Muscle of leg (tissue), 11 donors: ENCODE data around the gene NHLH1. TPM values are rescaled to one million over a fixed set of nuclear protein-coding genes. Genes with fewer than 3 reads are reported as not detected.

ENCODE experiments used
- DNase-seq: peaks from one replicate; pipeline ENCODE4 v3.0.0; 2013
- H3K27ac ChIP-seq: one replicate; pipeline ENCODE4 v1.5.1; 2013; ENCODE audit warnings: mild to moderate bottlenecking, low read length, control low read depth
- H3K27me3 ChIP-seq: one replicate; pipeline ENCODE4 v1.6.1; 2013; ENCODE audit warnings: low read length; ENCODE audit not compliant: control insufficient read depth, insufficient read depth
- H3K36me3 ChIP-seq: one replicate; pipeline ENCODE4 v1.6.1; 2013; ENCODE audit warnings: low read length; ENCODE audit not compliant: control insufficient read depth, insufficient read depth
- H3K4me1 ChIP-seq: one replicate; pipeline ENCODE4 v1.6.1; 2013; ENCODE audit warnings: low read length; ENCODE audit not compliant: control insufficient read depth, insufficient read depth
- H3K4me3 ChIP-seq: one replicate; pipeline ENCODE4 v1.5.1; 2013; ENCODE audit warnings: low read length, control low read depth
- H3K9me3 ChIP-seq: replicated peaks from 2 replicates; pipeline ENCODE4 v1.6.1; 2013; ENCODE audit warnings: low read depth, low read length; ENCODE audit not compliant: control insufficient read depth
- WGBS: methylation state at CpG from one replicate; pipeline ENCODE4 v1.1.5; 2013; ENCODE audit warnings: missing lambda C conversion rate; ENCODE audit not compliant: insufficient coverage; 5-methylcytosine and 5-hydroxymethylcytosine counted together
- polyA plus RNA-seq, 8 donors: library from polyadenylated mRNA; unstranded; fragments of 120-200 nt; gene quantifications; one replicate each; pipeline versions ENCODE4 v1.2.1 to v1.2.3, GENCODE V29; 2013; ENCODE audit warnings: inconsistent platforms in 1 of 8, low replicate concordance in 1 of 8; ENCODE audit not compliant: insufficient read length in 8 of 8, insufficient read depth in 1 of 8
- total RNA-seq: library from RNA; stranded (reverse); fragments of 120-200 nt; gene quantifications from one replicate; pipeline ENCODE4 v1.2.4, GENCODE V29; 2013

The NHLH1 gene
- total and polyA plus RNA-seq, 9 donors: 0.04 to 1.1 (median 0.34) TPM

DNA sequence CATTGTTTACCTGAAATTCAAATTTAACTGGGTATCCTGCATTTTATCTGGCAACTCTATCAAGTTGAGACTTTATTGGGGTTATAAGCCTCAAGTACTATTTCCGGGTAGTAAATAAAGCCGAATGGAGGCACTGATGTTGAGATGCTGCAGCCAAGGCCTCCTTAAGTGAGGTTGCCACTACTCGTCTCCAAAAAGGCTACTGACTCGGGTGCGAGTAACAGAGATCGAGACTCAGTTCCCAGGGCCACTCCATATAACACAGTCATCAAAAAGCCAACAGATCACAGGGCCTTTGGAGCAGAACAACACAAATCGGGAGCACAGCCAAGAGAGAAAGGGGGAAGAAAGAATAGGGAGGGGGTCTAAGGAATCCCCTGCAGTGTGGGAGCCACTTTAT, 24.3 kb upstream of the NHLH1 start:
- Histone ChIP-seq H3K36me3 (peaks cover 35% of the 10 kb centered on the region), H3K27ac (peak overlapping the region; percentile 95), H3K4me3 (peak overlapping the region; percentile 97), H3K4me1 (peaks cover 4% of the 10 kb centered on the region), H3K27me3 (no peaks in the 10 kb centered on the region), H3K9me3 (no peaks in the 10 kb centered on the region)
- 0% methylated on average over 2 of the region's 7 CpGs for WGBS
- peak; percentile 52 for DNase-seq

DNA sequence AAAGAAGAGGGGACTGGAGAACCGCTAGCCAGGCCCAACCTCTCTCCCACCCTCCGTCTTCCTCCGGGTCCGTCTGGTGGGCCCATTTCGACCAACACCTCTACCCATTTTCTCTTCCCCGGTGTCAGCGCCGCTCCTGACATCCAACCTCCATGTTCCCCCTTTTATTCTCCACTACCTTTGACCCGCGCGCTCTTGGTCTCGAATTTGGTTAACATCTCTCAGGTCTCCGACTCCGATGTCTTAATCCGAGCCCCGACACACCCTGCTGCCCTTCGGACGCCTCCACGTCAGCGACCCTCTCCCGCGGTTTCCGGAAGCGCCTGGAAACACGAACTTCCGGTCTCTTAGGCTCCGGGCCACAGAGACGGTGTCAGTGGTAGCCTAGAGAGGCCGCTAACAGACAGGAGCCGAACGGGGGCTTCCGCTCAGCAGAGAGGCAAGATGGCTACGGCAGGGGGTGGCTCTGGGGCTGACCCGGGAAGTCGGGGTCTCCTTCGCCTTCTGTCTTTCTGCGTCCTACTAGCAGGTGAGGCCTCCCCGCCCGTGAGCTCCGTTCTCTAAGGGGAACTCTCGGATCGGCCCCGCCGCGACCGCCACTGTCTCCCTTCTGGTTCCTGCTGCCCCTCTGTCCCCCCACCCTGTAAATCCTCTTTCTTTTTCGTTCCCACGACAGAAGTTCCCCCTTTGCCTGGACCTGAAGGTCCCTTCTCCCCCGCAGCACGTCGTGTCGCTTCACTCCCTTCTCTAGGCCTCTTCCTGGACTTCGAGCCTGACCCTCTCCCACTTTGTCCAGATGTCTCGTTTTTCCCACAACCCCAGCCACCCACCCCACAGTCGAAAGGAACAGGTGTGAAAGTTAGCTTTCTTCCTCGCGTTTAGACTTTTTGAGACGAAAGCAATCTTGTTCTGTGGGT, 23.7 kb upstream of the NHLH1 start, which contains the start of the genes COPA and NCSTN:
Gene COPA, minus strand, starts transcription at position 298 of the 917 bp plus-strand sequence. Its CDS starts 80 bp downstream, at position 218.
Gene NCSTN, plus strand, starts transcription at position 431 of the 917 bp plus-strand sequence. Its CDS starts 14 bp downstream, at position 445.
- H3K4me1 ChIP-seq: peaks cover 4% of the 10 kb centered on the region
- peaks cover 41% of the 10 kb centered on the region for H3K36me3 ChIP-seq
- no peaks in the 10 kb centered on the region for H3K9me3 ChIP-seq
- peak within 1 kb of the TSS; percentile 97 for H3K4me3 ChIP-seq
- H3K27me3 ChIP-seq: no peaks in the 10 kb centered on the region
- H3K27ac ChIP-seq: peak within 1 kb of the TSS; percentile 95
- DNase-seq: peak; percentile 99
- WGBS: under 1% methylated on average over 50 of the region's 58 CpGs

DNA sequence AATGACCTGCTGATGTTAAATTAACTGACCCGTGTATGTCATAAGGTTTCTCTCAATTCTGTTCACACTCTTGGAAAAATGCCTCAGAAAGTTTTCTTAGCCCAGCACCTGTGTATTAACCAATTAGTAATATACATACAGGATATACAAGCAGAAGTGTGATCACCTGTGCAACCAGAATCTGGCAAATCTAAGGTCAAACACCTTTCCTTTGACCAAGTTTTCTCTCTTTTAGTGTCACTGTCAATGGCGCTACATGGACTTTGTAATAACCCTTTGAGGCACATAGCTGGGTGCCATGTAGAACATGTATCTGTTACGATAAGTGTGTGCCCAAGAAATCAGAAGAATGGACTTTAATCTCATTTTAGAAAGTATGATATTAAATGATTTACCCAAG, 22.6 kb upstream of the NHLH1 start:
- no peak for DNase-seq
- no peak overlapping the region for H3K27ac ChIP-seq
- no CpG with 5 or more reads among the region's 3 CpGs for WGBS
- peak overlapping the region; percentile 97 for H3K4me3 ChIP-seq
- H3K36me3 ChIP-seq: peaks cover 43% of the 10 kb centered on the region
- no peaks in the 10 kb centered on the region for H3K27me3 ChIP-seq
- H3K4me1 ChIP-seq: peaks cover 4% of the 10 kb centered on the region
- H3K9me3 ChIP-seq: no peaks in the 10 kb centered on the region

DNA sequence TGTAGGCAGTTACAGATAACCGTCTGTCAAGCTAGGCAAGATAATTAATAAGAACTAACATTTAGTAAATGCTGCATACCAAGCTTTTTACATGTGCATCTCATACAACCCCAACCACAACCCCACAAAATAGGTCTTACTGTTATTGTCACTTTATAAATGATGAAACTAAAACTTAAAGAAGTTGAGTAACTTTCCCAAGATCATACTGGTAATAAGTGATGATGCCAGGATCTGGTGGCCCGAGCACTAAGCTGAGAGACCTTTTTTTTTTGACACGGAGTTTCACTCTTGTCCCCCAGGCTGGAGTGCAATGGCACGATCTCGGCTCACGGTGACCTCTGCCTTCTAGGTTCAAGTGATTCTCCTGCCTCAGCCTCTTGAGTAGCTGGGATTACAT, 21.9 kb upstream of the NHLH1 start:
- Histone ChIP-seq H3K27me3 (no peaks in the 10 kb centered on the region), H3K4me1 (peaks cover 4% of the 10 kb centered on the region), H3K4me3 (no peak overlapping the region), H3K9me3 (no peaks in the 10 kb centered on the region), H3K36me3 (peaks cover 44% of the 10 kb centered on the region), H3K27ac (no peak overlapping the region)
- WGBS: 85% methylated on average over 5 of the region's 6 CpGs
- DNase-seq: no peak

DNA sequence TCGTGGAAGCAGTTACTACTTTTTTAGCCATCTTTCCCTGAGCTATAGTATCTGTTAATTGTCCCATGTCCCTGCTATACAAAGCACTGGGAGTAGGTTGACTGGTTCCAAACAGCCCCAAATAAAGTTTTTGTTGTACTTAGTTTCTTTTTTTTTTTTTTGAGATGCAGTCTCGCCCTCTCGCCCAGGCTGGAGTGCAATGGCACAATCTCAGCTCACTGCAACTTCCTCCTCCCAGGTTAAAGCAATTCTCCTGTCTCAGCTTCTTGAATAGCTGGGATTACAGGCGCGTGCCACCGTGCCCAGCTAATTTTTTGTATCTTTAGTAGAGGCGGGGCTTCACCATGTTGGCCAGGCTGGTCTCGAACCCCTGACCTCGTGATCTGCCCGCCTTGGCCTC, 20.4 kb upstream of the NHLH1 start:
- H3K9me3 ChIP-seq: no peaks in the 10 kb centered on the region
- H3K27me3 ChIP-seq: no peaks in the 10 kb centered on the region
- DNase-seq: no peak
- 85% methylated on average over 4 of the region's 10 CpGs for WGBS
- peaks cover 56% of the 10 kb centered on the region for H3K36me3 ChIP-seq
- no peak overlapping the region for H3K4me3 ChIP-seq
- H3K4me1 ChIP-seq: peaks cover 12% of the 10 kb centered on the region
- no peak overlapping the region for H3K27ac ChIP-seq

- H3K9me3 ChIP-seq: no peaks in the 10 kb centered on the region
- no peaks in the 10 kb centered on the region for H3K27me3 ChIP-seq
- no peak overlapping the region for H3K27ac ChIP-seq
- no CpG with 5 or more reads among the region's 4 CpGs for WGBS
- peak; percentile 26 for DNase-seq
- H3K4me1 ChIP-seq: peaks cover 17% of the 10 kb centered on the region
- peaks cover 61% of the 10 kb centered on the region for H3K36me3 ChIP-seq
- H3K4me3 ChIP-seq: no peak overlapping the region
These were observed 19.9 kb upstream of the NHLH1 start for GRCh38 chr1:160346958-160347357.

- Histone ChIP-seq H3K4me3 (no peak overlapping the region), H3K4me1 (peaks cover 28% of the 10 kb centered on the region), H3K9me3 (no peaks in the 10 kb centered on the region), H3K27ac (peak overlapping the region; percentile 62), H3K27me3 (no peaks in the 10 kb centered on the region), H3K36me3 (peaks cover 96% of the 10 kb centered on the region)
- WGBS: 66% methylated on average over 3 of the region's 4 CpGs
- peak; percentile 46 for DNase-seq
These were observed 15.2 kb upstream of the NHLH1 start for GRCh38 chr1:160351629-160352028.

- H3K9me3 ChIP-seq: no peaks in the 10 kb centered on the region
- no peak for DNase-seq
- 100% methylated on average over 1 of the region's 8 CpGs for WGBS
- H3K36me3 ChIP-seq: peaks cover 97% of the 10 kb centered on the region
- no peaks in the 10 kb centered on the region for H3K27me3 ChIP-seq
- peak overlapping the region; percentile 57 for H3K27ac ChIP-seq
- no peak overlapping the region for H3K4me3 ChIP-seq
- peaks cover 28% of the 10 kb centered on the region for H3K4me1 ChIP-seq
These were observed 14.3 kb upstream of the NHLH1 start for GRCh38 chr1:160352555-160352954.

GRCh38 chr1:160353223-160353622, 13.6 kb upstream of the NHLH1 start:
- 73% methylated on average over 2 of the region's 2 CpGs for WGBS
- peaks cover 98% of the 10 kb centered on the region for H3K36me3 ChIP-seq
- no peak overlapping the region for H3K4me3 ChIP-seq
- H3K27ac ChIP-seq: peak overlapping the region; percentile 57
- H3K9me3 ChIP-seq: no peaks in the 10 kb centered on the region
- peak; percentile 75 for DNase-seq
- peaks cover 28% of the 10 kb centered on the region for H3K4me1 ChIP-seq
- no peaks in the 10 kb centered on the region for H3K27me3 ChIP-seq

- Histone ChIP-seq H3K36me3 (peaks cover 92% of the 10 kb centered on the region), H3K27ac (no peak overlapping the region), H3K4me3 (no peak overlapping the region), H3K4me1 (peaks cover 28% of the 10 kb centered on the region), H3K9me3 (no peaks in the 10 kb centered on the region), H3K27me3 (no peaks in the 10 kb centered on the region)
- 80% methylated on average over 2 of the region's 5 CpGs for WGBS
- no peak for DNase-seq
These were observed 12.4 kb upstream of the NHLH1 start for GRCh38 chr1:160354388-160354985.
